GM06990 (cell line): ENCODE data around the gene CACNA1B.
A peak's percentile ranks its signal among the peaks of the same experiment; 100 is the strongest.
"Not testable (repeated sequence)": the region's sequence is repeated elsewhere in the genome, so short reads cannot be mapped to it uniquely, and the experiment has no call there.

Source experiments
- DNase-seq: peaks from one replicate; pipeline ENCODE4 v3.0.0-alpha.2; 2011; ENCODE audit not compliant: insufficient read length; ENCODE audit errors: extremely low read depth
- H3K27me3 ChIP-seq: replicated peaks from 2 replicates; pipeline ENCODE4 v1.6.0; 2011; ENCODE audit warnings: low read length; ENCODE audit not compliant: control insufficient read depth, insufficient read depth
- H3K36me3 ChIP-seq: 2 replicates; pipeline ENCODE4 v1.5.1; 2011; ENCODE audit warnings: low read length; ENCODE audit not compliant: control insufficient read depth, insufficient read depth
- H3K4me3 ChIP-seq: replicated peaks from 2 replicates; pipeline ENCODE4 v1.5.1; 2011; ENCODE audit warnings: low read depth, mild to moderate bottlenecking, control low read depth, low read length
- TF ChIP-seq, protein P1 (sequence below): IDR thresholded peaks from 2 replicates; pipeline ENCODE4 v1.5.1; 2011; ENCODE audit warnings: low read length, control low read depth, mild to moderate bottlenecking, inconsistent platforms; ENCODE audit not compliant: insufficient read depth, poor library complexity, severe bottlenecking

The CACNA1B gene

GRCh38 chr9:138143491-138143890 lies 265.9 kb downstream of the CACNA1B start:
- not testable (repeated sequence) for DNase-seq, H3K4me3 ChIP-seq, H3K36me3 ChIP-seq, H3K27me3 ChIP-seq

- not testable (repeated sequence) for H3K36me3 ChIP-seq, DNase-seq, H3K4me3 ChIP-seq, H3K27me3 ChIP-seq
- TF ChIP-seq, protein P1, sequence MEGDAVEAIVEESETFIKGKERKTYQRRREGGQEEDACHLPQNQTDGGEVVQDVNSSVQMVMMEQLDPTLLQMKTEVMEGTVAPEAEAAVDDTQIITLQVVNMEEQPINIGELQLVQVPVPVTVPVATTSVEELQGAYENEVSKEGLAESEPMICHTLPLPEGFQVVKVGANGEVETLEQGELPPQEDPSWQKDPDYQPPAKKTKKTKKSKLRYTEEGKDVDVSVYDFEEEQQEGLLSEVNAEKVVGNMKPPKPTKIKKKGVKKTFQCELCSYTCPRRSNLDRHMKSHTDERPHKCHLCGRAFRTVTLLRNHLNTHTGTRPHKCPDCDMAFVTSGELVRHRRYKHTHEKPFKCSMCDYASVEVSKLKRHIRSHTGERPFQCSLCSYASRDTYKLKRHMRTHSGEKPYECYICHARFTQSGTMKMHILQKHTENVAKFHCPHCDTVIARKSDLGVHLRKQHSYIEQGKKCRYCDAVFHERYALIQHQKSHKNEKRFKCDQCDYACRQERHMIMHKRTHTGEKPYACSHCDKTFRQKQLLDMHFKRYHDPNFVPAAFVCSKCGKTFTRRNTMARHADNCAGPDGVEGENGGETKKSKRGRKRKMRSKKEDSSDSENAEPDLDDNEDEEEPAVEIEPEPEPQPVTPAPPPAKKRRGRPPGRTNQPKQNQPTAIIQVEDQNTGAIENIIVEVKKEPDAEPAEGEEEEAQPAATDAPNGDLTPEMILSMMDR: peak; percentile 46
Observed at GRCh38 chr9:138147556-138147955, 270.0 kb downstream of the CACNA1B start.

- H3K36me3 ChIP-seq, H3K27me3 ChIP-seq: not testable (repeated sequence)
- TF ChIP-seq, protein P1: peak; percentile 31
- peak overlapping the region; percentile 58 for H3K4me3 ChIP-seq
- peak; percentile 59 for DNase-seq
Observed at GRCh38 chr9:138149672-138150656, 272.4 kb downstream of the CACNA1B start.

DNA sequence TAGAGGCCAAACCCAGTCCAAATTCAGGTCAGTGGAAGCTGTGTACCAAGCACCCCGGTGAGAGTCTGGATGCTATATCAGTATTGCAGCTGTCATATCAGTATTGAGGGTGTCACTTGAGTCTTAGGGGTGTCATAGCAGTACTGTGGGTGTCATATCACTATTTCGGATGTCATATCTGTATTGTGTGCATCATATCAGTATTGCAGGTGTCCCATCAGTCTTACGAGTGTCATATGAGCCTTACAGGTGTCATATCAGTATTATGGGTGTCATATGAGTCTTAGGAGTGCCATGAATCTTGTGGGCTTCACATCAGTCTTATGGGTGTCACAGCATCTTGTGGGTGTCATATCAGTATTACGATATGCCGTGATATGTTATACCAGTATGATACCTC lies 278.2 kb downstream of the CACNA1B start:
- not testable (repeated sequence) for H3K4me3 ChIP-seq, DNase-seq, H3K36me3 ChIP-seq

DNA sequence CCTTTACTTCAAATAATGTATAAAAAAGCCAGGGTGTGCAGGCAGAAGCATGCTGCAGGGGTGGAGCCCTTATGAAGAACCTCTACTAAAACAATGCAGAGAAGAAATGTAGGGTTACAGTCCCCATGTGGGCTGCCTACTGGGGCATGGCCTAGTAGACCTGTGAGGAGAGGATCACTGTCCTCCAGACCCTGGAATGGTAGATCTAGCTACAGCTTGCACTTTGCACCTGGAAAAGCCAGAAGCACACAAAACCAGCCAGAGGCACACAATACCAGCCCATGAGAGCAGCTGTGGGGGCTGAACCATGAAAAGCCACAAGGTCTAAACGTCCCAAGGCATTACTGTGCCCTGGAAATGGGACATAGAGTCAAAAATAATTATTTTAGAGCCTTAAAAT lies 289.2 kb downstream of the CACNA1B start:
- not testable (repeated sequence) for H3K27me3 ChIP-seq, H3K4me3 ChIP-seq, DNase-seq, H3K36me3 ChIP-seq

More for the DNA sequence above, 278.2 kb downstream of the CACNA1B start:
- not testable (repeated sequence) for H3K27me3 ChIP-seq
